H9 (cell line): ENCODE data around the gene ADGRL3. TPM values are rescaled to one million over a fixed set of nuclear protein-coding genes. Genes with fewer than 3 reads are reported as not detected.

Source experiments
- DNase-seq: peaks from one replicate; pipeline ENCODE4 v3.0.0-alpha.2; 2017
- H2AFZ ChIP-seq: one replicate; pipeline ENCODE4 v1.6.1; 2013; ENCODE audit warnings: mild to moderate bottlenecking, low read length, control low read depth, moderate library complexity
- H2AK5ac ChIP-seq: 2 replicates; pipeline ENCODE4 v1.6.1; 2013; ENCODE audit warnings: low read length, control low read depth, mixed read lengths; ENCODE audit not compliant: insufficient read length
- H2BK120ac ChIP-seq: one replicate; pipeline ENCODE4 v1.6.1; 2013; ENCODE audit warnings: low read depth, mild to moderate bottlenecking, low read length, control low read depth, inconsistent platforms; ENCODE audit not compliant: poor library complexity, severe bottlenecking
- H2BK12ac ChIP-seq: 2 replicates; pipeline ENCODE4 v1.6.1; 2013; ENCODE audit warnings: low read length, control low read depth, mixed read lengths, low read depth; ENCODE audit not compliant: insufficient read length
- H2BK15ac ChIP-seq: 2 replicates; pipeline ENCODE4 v1.6.1; 2013; ENCODE audit warnings: low read depth, low read length, control low read depth
- H2BK20ac ChIP-seq: one replicate; pipeline ENCODE4 v1.6.1; 2013; ENCODE audit warnings: low read depth, mild to moderate bottlenecking, low read length, control low read depth, inconsistent platforms; ENCODE audit not compliant: poor library complexity, severe bottlenecking
- H2BK5ac ChIP-seq: 2 replicates; pipeline ENCODE4 v1.6.1; 2013; ENCODE audit warnings: low read length, control low read depth, mixed read lengths; ENCODE audit not compliant: insufficient read length
- H3K14ac ChIP-seq: 2 replicates; pipeline ENCODE4 v1.6.1; 2013; ENCODE audit warnings: low read length, control low read depth; ENCODE audit not compliant: insufficient read depth
- H3K18ac ChIP-seq: 2 replicates; pipeline ENCODE4 v1.6.1; 2013; ENCODE audit warnings: low read depth, mild to moderate bottlenecking, mixed read lengths, low read length, control low read depth; ENCODE audit not compliant: insufficient read length
- H3K23ac ChIP-seq: 2 replicates; pipeline ENCODE4 v1.6.1; 2013; ENCODE audit warnings: low read length, control low read depth, mixed read lengths, low read depth; ENCODE audit not compliant: insufficient read length
- H3K23me2 ChIP-seq: 2 replicates; pipeline ENCODE4 v1.6.1; 2013; ENCODE audit warnings: low read depth, mild to moderate bottlenecking, mixed read lengths, low read length, control low read depth; ENCODE audit not compliant: insufficient read length, poor library complexity, severe bottlenecking
- H3K27ac ChIP-seq: 2 replicates; pipeline ENCODE4 v1.5.1; 2013; ENCODE audit warnings: low read length, control low read depth, mixed read lengths, low read depth; ENCODE audit not compliant: insufficient read length
- H3K27me3 ChIP-seq: 2 replicates; pipeline ENCODE4 v1.6.1; 2013; ENCODE audit warnings: low read length, control low read depth, inconsistent platforms; ENCODE audit not compliant: insufficient read depth
- H3K4ac ChIP-seq: 2 replicates; pipeline ENCODE4 v1.6.1; 2013; ENCODE audit warnings: low read depth, mild to moderate bottlenecking, control low read depth, inconsistent platforms, low read length, moderate library complexity
- H3K4me1 ChIP-seq: 2 replicates; pipeline ENCODE4 v1.6.1; 2013; ENCODE audit warnings: low read length, control low read depth, inconsistent platforms; ENCODE audit not compliant: insufficient read depth
- H3K4me2 ChIP-seq: 2 replicates; pipeline ENCODE4 v1.6.1; 2013; ENCODE audit warnings: low read length, control low read depth, mixed read lengths; ENCODE audit not compliant: insufficient read length, insufficient read depth
- H3K56ac ChIP-seq: 2 replicates; pipeline ENCODE4 v1.6.1; 2013; ENCODE audit warnings: low read depth, mild to moderate bottlenecking, mixed read lengths, low read length, control low read depth; ENCODE audit not compliant: insufficient read length
- H3K79me1 ChIP-seq: 2 replicates; pipeline ENCODE4 v1.6.1; 2013; ENCODE audit warnings: low read depth, mild to moderate bottlenecking, moderate library complexity, low read length, control low read depth, inconsistent platforms; ENCODE audit not compliant: insufficient read depth, poor library complexity, severe bottlenecking
- H3K79me2 ChIP-seq: 2 replicates; pipeline ENCODE4 v1.6.1; 2013; ENCODE audit warnings: low read length, control low read depth, inconsistent platforms; ENCODE audit not compliant: insufficient read depth
- H3K9ac ChIP-seq: 2 replicates; pipeline ENCODE4 v1.6.1; 2013; ENCODE audit warnings: low read length, control low read depth, mixed read lengths; ENCODE audit not compliant: insufficient read length; ENCODE audit errors: extremely low read depth
- H3K9me3 ChIP-seq: one replicate; pipeline ENCODE4 v1.6.1; 2013; ENCODE audit warnings: low read depth, low read length, inconsistent platforms; ENCODE audit not compliant: control insufficient read depth
- H3T11ph ChIP-seq: one replicate; pipeline ENCODE4 v1.6.1; 2013; ENCODE audit warnings: mild to moderate bottlenecking, low read length, control low read depth, inconsistent platforms
- H4K20me1 ChIP-seq: one replicate; pipeline ENCODE4 v1.6.1; 2013; ENCODE audit not compliant: control insufficient read depth, insufficient read length, insufficient read depth
- H4K5ac ChIP-seq: 2 replicates; pipeline ENCODE4 v1.6.1; 2013; ENCODE audit warnings: low read depth, mild to moderate bottlenecking, mixed read lengths, low read length, control low read depth; ENCODE audit not compliant: insufficient read length
- H4K8ac ChIP-seq: replicated peaks from 2 replicates; pipeline ENCODE4 v1.6.1; 2013; ENCODE audit warnings: low read length, control low read depth, mixed read lengths, low read depth; ENCODE audit not compliant: insufficient read length
- H4K91ac ChIP-seq: 2 replicates; pipeline ENCODE4 v1.6.1; 2013; ENCODE audit warnings: low read depth, mild to moderate bottlenecking, moderate library complexity, mixed read lengths, low read length, control low read depth; ENCODE audit not compliant: insufficient read length
- H3K27ac Mint-ChIP-seq, 3 experiments: 2 replicates in 2 of 3; 3 replicates in 1 of 3; pipeline ENCODE4 v1.8.0; 2020 to 2021; ENCODE audit warnings: mixed read lengths in 3 of 3, mild to moderate bottlenecking in 1 of 3, moderate library complexity in 1 of 3
- H3K27me3 Mint-ChIP-seq: 2 replicates; pipeline ENCODE4 v1.8.0; 2021; ENCODE audit warnings: low read depth, mild to moderate bottlenecking, moderate library complexity, mixed read lengths
- H3K36me3 Mint-ChIP-seq, 3 experiments: 2 replicates in 2 of 3; 3 replicates in 1 of 3; pipeline ENCODE4 v1.8.0; 2020 to 2021; ENCODE audit warnings: low read depth in 3 of 3, mixed read lengths in 3 of 3; ENCODE audit not compliant: insufficient read depth in 1 of 3
- H3K4me1 Mint-ChIP-seq, 2 experiments: 2 replicates each; pipeline ENCODE4 v1.8.0; 2020; ENCODE audit warnings: mixed read lengths in 2 of 2
- H3K4me3 Mint-ChIP-seq, 2 experiments: 2 replicates in 1 of 2; 3 replicates in 1 of 2; pipeline ENCODE4 v1.8.0; 2020 to 2021; ENCODE audit warnings: mild to moderate bottlenecking in 2 of 2, mixed read lengths in 2 of 2, moderate library complexity in 1 of 2
- H3K9me3 Mint-ChIP-seq, 2 experiments: 2 replicates in 1 of 2; 3 replicates in 1 of 2; pipeline ENCODE4 v1.8.0; 2020; ENCODE audit warnings: mild to moderate bottlenecking in 2 of 2, mixed read lengths in 2 of 2, moderate library complexity in 1 of 2
- WGBS: extraction: QIAGEN DNeasy Blood & Tissue Kit; methylation state at CpG from one replicate; pipeline ENCODE4 v1.1.7; 2013; ENCODE audit warnings: missing lambda C conversion rate, low lambda C conversion rate, mixed read lengths; ENCODE audit not compliant: insufficient read length; ENCODE audit errors: extremely low coverage; 5-methylcytosine and 5-hydroxymethylcytosine counted together
- total RNA-seq: library from RNA; stranded (reverse); gene quantifications from 2 replicates; pipeline ENCODE4 v1.2.1, GENCODE V29; 2021
- TF ChIP-seq, protein P1 (sequence below): fragments of 200-600 bp; sonication (generic); conservative IDR thresholded peaks from 3 replicates; pipeline ENCODE4 v1.8.0; 2021; ENCODE audit warnings: antibody characterized with exemption, mild to moderate bottlenecking

Gene ADGRL3
- total RNA-seq, 1 experiment from 2014 or later = 5.9 TPM

GRCh38 chr4:61820136-61820535 lies 620.0 kb downstream of the ADGRL3 start:
- Histone ChIP-seq H3K18ac (no peak overlapping the region), H3K4me2 (no peak overlapping the region), H3K27me3 (no peaks in the 10 kb centered on the region), H4K5ac (no peak overlapping the region), H4K8ac (no peak overlapping the region), H4K20me1 (no peaks in the 10 kb centered on the region), H3T11ph (no peak overlapping the region), H3K4ac (no peak overlapping the region), H2BK120ac (no peak overlapping the region), H3K79me2 (no peaks in the 10 kb centered on the region), H3K56ac (no peak overlapping the region), H2BK20ac (no peak overlapping the region), H2AK5ac (no peak overlapping the region), H3K9me3 (no peaks in the 10 kb centered on the region), H2AFZ (no peak overlapping the region), H3K23me2 (no peaks in the 10 kb centered on the region), H3K79me1 (no peaks in the 10 kb centered on the region), H3K9ac (no peak overlapping the region), H2BK15ac (no peak overlapping the region), H3K4me1 (0 out of 2 replicates have a peak, but pooled peaks cover 2% of the 10 kb centered on the region), H4K91ac (no peak overlapping the region), H2BK5ac (no peak overlapping the region), H3K23ac (no peak overlapping the region), H3K27ac (no peak overlapping the region), H2BK12ac (no peak overlapping the region), H3K14ac (no peak overlapping the region)
- TF ChIP-seq, protein P1, sequence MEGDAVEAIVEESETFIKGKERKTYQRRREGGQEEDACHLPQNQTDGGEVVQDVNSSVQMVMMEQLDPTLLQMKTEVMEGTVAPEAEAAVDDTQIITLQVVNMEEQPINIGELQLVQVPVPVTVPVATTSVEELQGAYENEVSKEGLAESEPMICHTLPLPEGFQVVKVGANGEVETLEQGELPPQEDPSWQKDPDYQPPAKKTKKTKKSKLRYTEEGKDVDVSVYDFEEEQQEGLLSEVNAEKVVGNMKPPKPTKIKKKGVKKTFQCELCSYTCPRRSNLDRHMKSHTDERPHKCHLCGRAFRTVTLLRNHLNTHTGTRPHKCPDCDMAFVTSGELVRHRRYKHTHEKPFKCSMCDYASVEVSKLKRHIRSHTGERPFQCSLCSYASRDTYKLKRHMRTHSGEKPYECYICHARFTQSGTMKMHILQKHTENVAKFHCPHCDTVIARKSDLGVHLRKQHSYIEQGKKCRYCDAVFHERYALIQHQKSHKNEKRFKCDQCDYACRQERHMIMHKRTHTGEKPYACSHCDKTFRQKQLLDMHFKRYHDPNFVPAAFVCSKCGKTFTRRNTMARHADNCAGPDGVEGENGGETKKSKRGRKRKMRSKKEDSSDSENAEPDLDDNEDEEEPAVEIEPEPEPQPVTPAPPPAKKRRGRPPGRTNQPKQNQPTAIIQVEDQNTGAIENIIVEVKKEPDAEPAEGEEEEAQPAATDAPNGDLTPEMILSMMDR = no peak
- peaks cover 7 to 12% of the 10 kb centered on the region in 2 experiments for H3K4me1 Mint-ChIP-seq
- no peak for DNase-seq
- peaks cover 0 to 3% (median 0%) of the 10 kb centered on the region in 3 experiments; a peak in 2 of 7 replicates for H3K36me3 Mint-ChIP-seq
- H3K9me3 Mint-ChIP-seq = no peaks in the 10 kb centered on the region; a peak in 1 of 5 replicates
- no CpG with 5 or more reads among the region's 3 CpGs for WGBS
- H3K27ac Mint-ChIP-seq = no peak overlapping the region
- H3K27me3 Mint-ChIP-seq = no peaks in the 10 kb centered on the region; the same call in 1 of the 2 replicates
- no peak overlapping the region for H3K4me3 Mint-ChIP-seq
